ENCODE measurements around the gene LRFN2.

DNA sequence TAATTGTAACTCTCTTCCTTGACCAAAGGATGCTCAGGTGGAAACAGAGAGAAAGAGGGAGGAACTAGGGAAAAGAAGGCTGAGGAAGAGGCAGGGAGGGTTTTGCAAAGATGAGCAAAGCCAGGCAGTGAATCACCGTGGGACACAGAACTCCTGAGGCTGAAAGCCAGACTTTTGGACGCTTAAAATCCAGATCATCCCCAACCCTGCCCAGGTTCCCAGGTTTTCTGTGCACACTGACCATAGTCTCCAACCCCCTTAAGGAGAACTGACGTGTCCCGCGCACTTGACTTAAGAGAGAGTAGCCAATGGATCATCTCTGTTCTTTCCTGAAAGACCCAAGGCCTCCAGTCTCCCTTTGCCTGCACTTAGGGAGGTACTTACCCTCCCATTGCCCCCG lies 75.3 kb downstream of the LRFN2 start:
- TF ChIP-seq POLR2A (IDR thresholded peaks at IDR 0.05): no peak
- TF ChIP-seq, protein P1, sequence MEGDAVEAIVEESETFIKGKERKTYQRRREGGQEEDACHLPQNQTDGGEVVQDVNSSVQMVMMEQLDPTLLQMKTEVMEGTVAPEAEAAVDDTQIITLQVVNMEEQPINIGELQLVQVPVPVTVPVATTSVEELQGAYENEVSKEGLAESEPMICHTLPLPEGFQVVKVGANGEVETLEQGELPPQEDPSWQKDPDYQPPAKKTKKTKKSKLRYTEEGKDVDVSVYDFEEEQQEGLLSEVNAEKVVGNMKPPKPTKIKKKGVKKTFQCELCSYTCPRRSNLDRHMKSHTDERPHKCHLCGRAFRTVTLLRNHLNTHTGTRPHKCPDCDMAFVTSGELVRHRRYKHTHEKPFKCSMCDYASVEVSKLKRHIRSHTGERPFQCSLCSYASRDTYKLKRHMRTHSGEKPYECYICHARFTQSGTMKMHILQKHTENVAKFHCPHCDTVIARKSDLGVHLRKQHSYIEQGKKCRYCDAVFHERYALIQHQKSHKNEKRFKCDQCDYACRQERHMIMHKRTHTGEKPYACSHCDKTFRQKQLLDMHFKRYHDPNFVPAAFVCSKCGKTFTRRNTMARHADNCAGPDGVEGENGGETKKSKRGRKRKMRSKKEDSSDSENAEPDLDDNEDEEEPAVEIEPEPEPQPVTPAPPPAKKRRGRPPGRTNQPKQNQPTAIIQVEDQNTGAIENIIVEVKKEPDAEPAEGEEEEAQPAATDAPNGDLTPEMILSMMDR (IDR thresholded peaks at IDR 0.05): no peak
